ENCODE measurements around the gene KDM7A.
"Not testable (repeated sequence)": the region's sequence is repeated elsewhere in the genome, so short reads cannot be mapped to it uniquely, and the experiment has no call there.

GRCh38 chr7:140162081-140162480 lies 14.7 kb downstream of the KDM7A start:
- not testable (repeated sequence) for TF ChIP-seq SP1 (IDR thresholded peaks at IDR 0.05); HDGF (IDR thresholded peaks at IDR 0.05; ENCODE audit: borderline replicate concordance); ARNT (IDR thresholded peaks at IDR 0.05); BHLHE40 (IDR thresholded peaks at IDR 0.05; ENCODE audit: borderline replicate concordance); FOXA1 (IDR thresholded peaks at IDR 0.05); ZNF384 (IDR thresholded peaks at IDR 0.05); FOXK2 (IDR thresholded peaks at IDR 0.05); FOXM1 (IDR thresholded peaks at IDR 0.05; ENCODE audit: borderline replicate concordance); ELF4 (IDR thresholded peaks at IDR 0.05); LEF1 (IDR thresholded peaks at IDR 0.05; ENCODE audit: borderline replicate concordance); CTBP1 (IDR thresholded peaks at IDR 0.05; ENCODE audit: borderline replicate concordance)
